ENCODE measurements around the gene IFNK.

- no peak for TF ChIP-seq EZH2 (IDR thresholded peaks at IDR 0.05)
- no peak for TF ChIP-seq SRF (IDR thresholded peaks at IDR 0.05; ENCODE audit: low read depth)
- no peak for TF ChIP-seq SIN3A (IDR thresholded peaks at IDR 0.05; ENCODE audit: low read depth)
- TF ChIP-seq, protein P1, sequence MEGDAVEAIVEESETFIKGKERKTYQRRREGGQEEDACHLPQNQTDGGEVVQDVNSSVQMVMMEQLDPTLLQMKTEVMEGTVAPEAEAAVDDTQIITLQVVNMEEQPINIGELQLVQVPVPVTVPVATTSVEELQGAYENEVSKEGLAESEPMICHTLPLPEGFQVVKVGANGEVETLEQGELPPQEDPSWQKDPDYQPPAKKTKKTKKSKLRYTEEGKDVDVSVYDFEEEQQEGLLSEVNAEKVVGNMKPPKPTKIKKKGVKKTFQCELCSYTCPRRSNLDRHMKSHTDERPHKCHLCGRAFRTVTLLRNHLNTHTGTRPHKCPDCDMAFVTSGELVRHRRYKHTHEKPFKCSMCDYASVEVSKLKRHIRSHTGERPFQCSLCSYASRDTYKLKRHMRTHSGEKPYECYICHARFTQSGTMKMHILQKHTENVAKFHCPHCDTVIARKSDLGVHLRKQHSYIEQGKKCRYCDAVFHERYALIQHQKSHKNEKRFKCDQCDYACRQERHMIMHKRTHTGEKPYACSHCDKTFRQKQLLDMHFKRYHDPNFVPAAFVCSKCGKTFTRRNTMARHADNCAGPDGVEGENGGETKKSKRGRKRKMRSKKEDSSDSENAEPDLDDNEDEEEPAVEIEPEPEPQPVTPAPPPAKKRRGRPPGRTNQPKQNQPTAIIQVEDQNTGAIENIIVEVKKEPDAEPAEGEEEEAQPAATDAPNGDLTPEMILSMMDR (IDR thresholded peaks at IDR 0.05 in 2 of 3, conservative IDR thresholded peaks at IDR 0.05 in 1 of 3; ENCODE audit: borderline replicate concordance in 1 of 3, insufficient read depth in 1 of 3, low read depth in 2 of 3, low read length in 2 of 3), result no peak
- TF ChIP-seq SP1 (IDR thresholded peaks at IDR 0.05; ENCODE audit: low read depth), result no peak
These were observed 28.5 kb upstream of the IFNK start for GRCh38 chr9:27495480-27496134.
